Coronary artery (tissue), 2 donors: ENCODE data around the gene DEFB124.
"Not testable (repeated sequence)": the region's sequence is repeated elsewhere in the genome, so short reads cannot be mapped to it uniquely, and the experiment has no call there.

Experiments used
- DNase-seq: peaks from one replicate; pipeline ENCODE4 v3.0.0-alpha.2; 2017; ENCODE audit warnings: low spot score
- H3K27ac ChIP-seq, 2 donors: fragments of 200-600 bp; sonication (generic); one replicate each; pipeline ENCODE4 v1.5.1; 2016 to 2019
- H3K4me3 ChIP-seq: fragments of 200-600 bp; sonication (generic); 2 replicates; pipeline ENCODE4 v1.5.1; 2016; ENCODE audit warnings: mild to moderate bottlenecking, moderate library complexity
- CTCF ChIP-seq: fragments of 200-600 bp; sonication (generic); IDR thresholded peaks from one replicate; pipeline ENCODE4 v1.5.1; 2019; ENCODE audit warnings: antibody characterized with exemption

Gene DEFB124

GRCh38 chr20:31446084-31446819 lies 28.7 kb downstream of the DEFB124 start:
- no peak for TF ChIP-seq CTCF

GRCh38 chr20:31440012-31440659 lies 34.8 kb downstream of the DEFB124 start, which contains the start of gene DEFB123:
TSS of gene DEFB123 (plus strand) at chr20:31440632. CDS start at chr20:31440699, 67 bp downstream.
- TF ChIP-seq CTCF = no peak
- no peak within 1 kb of the TSS for H3K27ac ChIP-seq
- no peak for DNase-seq
- no peak within 1 kb of the TSS for H3K4me3 ChIP-seq

More at GRCh38 chr20:31446084-31446819, 28.7 kb downstream of the DEFB124 start:
- no peak overlapping the region for H3K27ac ChIP-seq
- no peak overlapping the region for H3K4me3 ChIP-seq
- DNase-seq = no peak

- TF ChIP-seq CTCF = no peak
- Histone ChIP-seq H3K4me3 (no peak overlapping the region), H3K27ac (no peak overlapping the region)
- DNase-seq = no peak
Measured at GRCh38 chr20:31430568-31431115, 44.3 kb downstream of the DEFB124 start.

- DNase-seq, H3K27ac ChIP-seq, H3K4me3 ChIP-seq: not testable (repeated sequence)
Measured at GRCh38 chr20:31427576-31427975, 47.4 kb downstream of the DEFB124 start.

- DNase-seq, H3K4me3 ChIP-seq: not testable (repeated sequence)
Measured at GRCh38 chr20:31426891-31427551, 47.9 kb downstream of the DEFB124 start.

GRCh38 chr20:31425797-31426196 lies 49.1 kb downstream of the DEFB124 start:
- H3K4me3 ChIP-seq = no peak overlapping the region
- no peak for TF ChIP-seq CTCF
- H3K27ac ChIP-seq = no peak overlapping the region
- DNase-seq = no peak

More at GRCh38 chr20:31426891-31427551, 47.9 kb downstream of the DEFB124 start:
- not testable (repeated sequence) for H3K27ac ChIP-seq

GRCh38 chr20:31418307-31418706 lies 56.6 kb downstream of the DEFB124 start:
- no peak for TF ChIP-seq CTCF
- Histone ChIP-seq H3K27ac (no peak overlapping the region), H3K4me3 (no peak overlapping the region)
- no peak for DNase-seq
